ENCODE measurements around the gene CCL8.

DNA sequence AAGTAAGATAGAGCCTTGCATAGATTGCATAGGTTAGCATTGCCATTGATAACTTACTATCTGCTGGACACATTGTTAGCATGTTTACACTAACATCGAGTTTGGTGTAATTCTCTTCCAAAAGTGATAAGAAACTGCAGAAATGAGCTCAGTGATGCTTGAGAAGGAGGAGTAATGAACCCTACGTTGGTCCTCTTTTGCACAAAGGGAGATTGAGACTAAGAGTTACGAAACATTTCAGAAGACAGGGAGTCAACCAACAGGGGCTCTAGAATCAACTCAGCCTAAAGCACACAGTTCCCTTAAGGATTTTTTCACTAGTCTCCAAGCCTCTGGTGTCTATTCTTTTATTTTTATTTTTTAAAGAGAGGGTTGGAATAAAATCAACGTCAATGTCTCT is 42.4 kb upstream of the CCL8 start:
- TF ChIP-seq, protein P1, sequence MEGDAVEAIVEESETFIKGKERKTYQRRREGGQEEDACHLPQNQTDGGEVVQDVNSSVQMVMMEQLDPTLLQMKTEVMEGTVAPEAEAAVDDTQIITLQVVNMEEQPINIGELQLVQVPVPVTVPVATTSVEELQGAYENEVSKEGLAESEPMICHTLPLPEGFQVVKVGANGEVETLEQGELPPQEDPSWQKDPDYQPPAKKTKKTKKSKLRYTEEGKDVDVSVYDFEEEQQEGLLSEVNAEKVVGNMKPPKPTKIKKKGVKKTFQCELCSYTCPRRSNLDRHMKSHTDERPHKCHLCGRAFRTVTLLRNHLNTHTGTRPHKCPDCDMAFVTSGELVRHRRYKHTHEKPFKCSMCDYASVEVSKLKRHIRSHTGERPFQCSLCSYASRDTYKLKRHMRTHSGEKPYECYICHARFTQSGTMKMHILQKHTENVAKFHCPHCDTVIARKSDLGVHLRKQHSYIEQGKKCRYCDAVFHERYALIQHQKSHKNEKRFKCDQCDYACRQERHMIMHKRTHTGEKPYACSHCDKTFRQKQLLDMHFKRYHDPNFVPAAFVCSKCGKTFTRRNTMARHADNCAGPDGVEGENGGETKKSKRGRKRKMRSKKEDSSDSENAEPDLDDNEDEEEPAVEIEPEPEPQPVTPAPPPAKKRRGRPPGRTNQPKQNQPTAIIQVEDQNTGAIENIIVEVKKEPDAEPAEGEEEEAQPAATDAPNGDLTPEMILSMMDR (IDR thresholded peaks at IDR 0.05; ENCODE audit: low read length): no peak
- TF ChIP-seq EZH2phosphoT487 (IDR thresholded peaks at IDR 0.05; ENCODE audit: low read length): no peak
- no peak for TF ChIP-seq EZH2 (optimal IDR thresholded peaks at IDR 0.05; ENCODE audit: low read depth, low read length)

Measured in MM.1S (cell line).